LHCN-M2 (cell line): ENCODE data around the gene ZPR1. TPM values are rescaled to one million over a fixed set of nuclear protein-coding genes. Genes with fewer than 3 reads are reported as not detected.

Experiments
- total RNA-seq: library from RNA; depleted of rRNA; stranded (reverse); fragments of >200 nt; gene quantifications from 2 replicates; pipeline ENCODE4 v1.2.3, GENCODE V29; 2014; rRNA removed

The ZPR1 gene
- total RNA-seq, 1 experiment from 2014 or later, result 78.7 TPM

Other genes with a start within 250 kb of the ZPR1 start
- 16.6 and 17.7 TPM in 2 replicates for gene BUD13, start 15.0 kb downstream of the ZPR1 start, total RNA-seq
- gene APOA5, start 3.9 kb upstream of the ZPR1 start, total RNA-seq, result not detected in 2 replicates
- gene APOA4, start 35.3 kb upstream of the ZPR1 start, total RNA-seq, result not detected in 2 replicates
- not detected in 2 replicates for gene APOC3, start 41.9 kb upstream of the ZPR1 start, total RNA-seq
- gene APOA1, start 49.6 kb upstream of the ZPR1 start, total RNA-seq, result not detected in 2 replicates